Activated gamma-delta T cell (primary cell): Measurements from ENCODE around the gene BHLHE23.

Experiments
- DNase-seq: peaks from one replicate; lab custom pipeline; 2025; lab: John Stamatoyannopoulos, UW

The BHLHE23 gene

DNA sequence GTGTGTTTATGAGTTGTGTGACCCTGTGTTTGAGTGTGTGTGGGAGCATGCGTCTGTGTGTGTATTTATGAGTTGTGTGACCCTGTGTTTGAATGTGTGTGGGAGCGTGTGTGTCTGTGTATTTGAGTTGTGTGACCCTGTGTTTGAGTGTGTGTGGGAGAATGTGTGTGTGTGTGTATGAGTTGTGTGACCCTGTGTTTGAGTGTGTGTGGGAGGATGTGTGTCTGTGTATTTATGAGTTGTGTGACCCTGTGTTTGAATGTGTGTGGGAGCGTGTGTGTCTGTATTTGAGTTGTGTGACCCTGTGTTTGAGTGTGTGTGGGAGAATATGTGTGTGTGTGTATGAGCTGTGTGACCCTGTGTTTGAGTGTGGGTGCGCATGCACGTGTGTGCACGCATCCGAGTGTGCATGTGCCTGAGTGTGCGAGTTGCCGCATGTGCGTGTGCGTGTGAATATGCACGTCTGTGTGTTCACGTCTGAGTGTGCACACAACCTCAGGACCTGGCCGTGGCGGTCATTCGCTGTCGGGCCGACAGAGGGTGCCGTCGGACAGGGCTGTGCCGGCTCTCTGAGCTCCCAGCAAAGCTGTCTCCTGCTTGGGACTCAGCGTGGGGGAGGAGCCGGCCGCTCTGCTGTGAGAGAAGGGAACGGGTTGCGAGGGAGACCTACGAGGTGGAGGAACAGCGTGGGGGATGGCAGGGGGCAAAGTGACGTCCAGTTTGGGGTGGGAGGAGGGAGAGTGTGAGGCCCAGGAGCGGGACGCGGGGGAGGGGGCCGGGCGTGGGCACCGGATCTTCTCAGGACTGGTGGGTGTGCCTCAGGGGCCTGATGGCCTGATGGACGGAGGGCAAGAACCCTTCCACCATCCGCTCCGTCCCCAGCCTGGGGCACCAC lies 34.6 kb downstream of the BHLHE23 start:
- DNase-seq = peak; percentile 63

DNA sequence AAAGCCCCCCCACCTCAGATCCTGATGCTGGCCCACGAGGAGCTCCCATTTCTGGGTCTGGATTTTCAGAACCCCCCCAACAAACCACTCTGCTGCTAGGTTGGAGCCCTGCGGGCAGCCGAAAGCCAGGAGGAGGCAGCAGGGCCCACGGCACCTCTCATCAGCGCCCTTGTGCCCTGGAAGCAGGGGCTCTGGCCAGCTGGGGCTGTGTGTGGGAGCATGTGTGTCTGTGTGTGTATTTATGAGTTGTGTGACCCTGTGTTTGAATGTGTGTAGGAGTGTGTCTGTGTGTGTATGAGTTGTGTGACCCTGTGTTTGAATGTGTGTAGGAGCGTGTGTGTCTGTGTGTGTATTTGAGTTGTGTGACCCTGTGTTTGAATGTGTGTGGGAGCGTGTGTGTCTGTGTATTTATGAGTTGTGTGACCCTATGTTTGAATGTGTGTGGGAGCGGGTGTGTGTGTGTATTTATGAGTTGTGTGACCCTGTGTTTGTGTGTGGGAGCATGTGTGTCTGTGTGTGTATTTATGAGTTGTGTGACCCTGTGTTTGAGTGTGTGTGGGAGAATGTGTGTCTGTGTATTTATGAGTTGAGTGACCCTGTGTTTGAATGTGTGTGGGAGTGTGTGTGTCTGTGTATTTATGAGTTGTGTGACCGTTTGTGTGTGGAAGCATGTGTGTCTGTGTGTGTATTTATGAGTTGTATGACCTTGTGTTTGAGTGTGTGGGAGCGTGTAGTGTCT lies 35.4 kb downstream of the BHLHE23 start:
- DNase-seq = no peak

DNA sequence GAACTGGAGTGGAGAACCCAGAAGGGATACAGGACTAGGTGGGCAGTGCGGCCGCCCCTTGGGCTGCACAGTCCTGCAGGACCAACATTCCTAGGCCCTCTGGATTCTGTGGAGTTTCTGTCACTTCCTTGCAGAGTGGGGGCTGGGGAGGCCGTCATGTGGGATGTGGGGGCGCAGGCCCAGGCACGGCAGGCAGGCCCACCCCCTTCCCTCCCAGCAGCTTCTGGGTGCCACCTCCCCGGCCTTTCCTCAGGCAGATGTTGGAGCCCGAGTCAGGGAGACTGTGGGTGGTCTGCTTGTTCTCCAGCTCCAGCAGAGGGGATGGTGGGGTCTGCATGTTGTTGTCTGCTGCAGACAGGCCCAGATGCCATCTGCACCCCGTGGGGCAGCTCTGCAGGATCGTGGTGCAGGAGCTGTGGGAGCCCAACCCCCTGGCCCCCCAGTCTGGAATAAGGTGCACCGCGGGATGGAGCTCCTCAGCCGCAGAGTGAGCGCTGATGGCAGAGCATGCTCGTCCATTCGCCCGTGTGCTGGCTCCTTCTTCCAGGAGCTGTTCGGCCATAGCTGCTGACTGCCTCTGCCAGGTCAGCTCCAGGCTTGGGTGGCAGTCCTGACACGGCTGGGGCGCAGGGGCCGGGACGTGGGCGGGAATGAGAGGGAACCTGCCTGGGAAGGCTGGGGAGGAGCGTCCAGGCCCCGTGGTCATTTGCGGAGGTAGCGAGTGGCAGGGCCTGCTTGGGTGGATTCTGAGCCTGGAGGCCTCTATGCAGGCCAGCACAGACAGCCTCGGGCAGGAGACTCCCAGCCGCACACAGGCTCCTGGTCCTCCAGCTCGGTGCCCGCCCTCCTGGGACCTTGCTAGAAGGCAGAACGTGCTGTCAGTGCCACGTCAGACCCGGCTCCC lies 36.2 kb downstream of the BHLHE23 start:
- no peak for DNase-seq

DNA sequence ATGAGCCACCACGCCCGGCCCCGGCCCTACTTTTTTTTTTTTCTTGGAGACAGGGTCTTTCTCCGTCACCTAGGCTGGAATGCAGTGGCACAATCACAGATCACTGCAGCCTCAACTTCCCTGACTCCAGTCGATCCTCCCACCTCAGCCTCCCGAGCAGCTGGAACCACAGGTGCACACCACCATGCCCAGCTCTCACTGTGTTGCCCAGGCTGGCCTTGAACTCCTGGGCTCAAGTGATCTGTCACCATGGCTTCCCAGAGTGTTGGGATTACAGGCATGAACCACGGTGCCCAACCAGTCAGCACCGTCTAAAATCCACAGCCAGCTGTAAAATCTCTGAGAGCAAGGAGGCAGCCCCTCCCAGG lies 36.8 kb downstream of the BHLHE23 start:
- DNase-seq = no peak

DNA sequence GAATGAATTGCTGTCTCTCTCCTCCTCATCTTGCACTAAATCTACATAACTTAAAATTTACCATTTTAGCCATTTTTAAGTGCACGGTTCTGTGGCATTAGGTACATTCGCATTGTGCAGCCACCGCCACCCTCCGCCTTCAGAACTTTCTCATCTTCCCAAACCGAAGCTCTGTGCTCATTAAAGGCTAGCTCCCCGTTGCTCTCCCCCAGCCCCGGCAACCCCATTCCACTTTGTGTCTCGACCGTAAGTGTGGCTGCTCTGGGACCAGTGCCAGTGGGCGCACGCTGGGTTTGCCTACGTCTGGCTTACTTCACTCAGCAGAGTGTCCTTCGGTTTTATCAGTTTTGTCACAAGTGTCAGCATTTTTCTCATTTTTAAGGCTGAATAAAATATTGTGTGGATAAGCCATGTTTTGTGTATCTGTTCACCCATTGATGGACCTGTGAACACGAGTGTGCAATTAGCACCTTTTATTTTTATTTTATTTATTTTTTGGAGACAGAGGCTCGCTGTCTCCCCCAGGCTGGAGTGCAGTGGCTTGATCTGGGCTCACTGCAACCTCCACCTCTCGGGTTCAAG lies 37.5 kb downstream of the BHLHE23 start:
- no peak for DNase-seq

DNA sequence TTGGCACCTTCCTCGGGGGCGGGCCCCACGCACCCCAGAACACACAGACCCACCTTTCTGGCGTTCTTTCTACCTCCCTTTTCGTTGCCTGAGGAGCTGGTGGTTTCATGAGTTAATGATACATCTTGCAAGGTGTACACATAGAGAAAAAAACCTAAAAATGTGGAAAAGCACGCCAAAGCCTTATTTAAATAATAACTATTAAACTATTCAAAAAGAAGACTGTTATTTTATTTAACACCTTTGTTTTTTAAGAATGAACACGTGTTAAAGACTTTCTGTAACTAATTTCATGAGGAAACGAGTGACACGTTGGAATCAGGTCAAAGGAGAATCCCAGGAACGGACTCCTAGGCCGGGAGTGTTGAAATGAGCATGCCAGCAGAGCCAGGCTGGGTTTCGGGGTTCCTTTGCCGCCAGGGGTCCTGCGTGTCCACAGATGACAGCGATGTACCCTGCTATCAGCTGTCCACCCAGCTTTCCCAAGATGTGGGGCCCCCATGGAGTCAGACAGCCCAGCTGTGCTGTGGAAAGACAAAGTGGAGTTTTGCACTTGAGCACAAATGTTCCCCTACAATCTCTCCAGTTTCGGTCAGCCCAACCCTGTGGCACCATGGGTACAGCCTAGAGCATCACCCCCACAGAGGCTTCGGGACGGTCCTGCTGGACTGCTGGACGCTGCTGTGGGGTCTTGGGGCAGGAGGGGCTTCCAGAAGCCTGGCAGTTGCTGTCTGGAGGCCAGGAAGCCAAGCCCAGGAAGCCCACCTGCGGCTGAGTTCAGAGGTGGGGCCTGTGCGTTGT lies 38.2 kb downstream of the BHLHE23 start:
- DNase-seq = no peak

DNA sequence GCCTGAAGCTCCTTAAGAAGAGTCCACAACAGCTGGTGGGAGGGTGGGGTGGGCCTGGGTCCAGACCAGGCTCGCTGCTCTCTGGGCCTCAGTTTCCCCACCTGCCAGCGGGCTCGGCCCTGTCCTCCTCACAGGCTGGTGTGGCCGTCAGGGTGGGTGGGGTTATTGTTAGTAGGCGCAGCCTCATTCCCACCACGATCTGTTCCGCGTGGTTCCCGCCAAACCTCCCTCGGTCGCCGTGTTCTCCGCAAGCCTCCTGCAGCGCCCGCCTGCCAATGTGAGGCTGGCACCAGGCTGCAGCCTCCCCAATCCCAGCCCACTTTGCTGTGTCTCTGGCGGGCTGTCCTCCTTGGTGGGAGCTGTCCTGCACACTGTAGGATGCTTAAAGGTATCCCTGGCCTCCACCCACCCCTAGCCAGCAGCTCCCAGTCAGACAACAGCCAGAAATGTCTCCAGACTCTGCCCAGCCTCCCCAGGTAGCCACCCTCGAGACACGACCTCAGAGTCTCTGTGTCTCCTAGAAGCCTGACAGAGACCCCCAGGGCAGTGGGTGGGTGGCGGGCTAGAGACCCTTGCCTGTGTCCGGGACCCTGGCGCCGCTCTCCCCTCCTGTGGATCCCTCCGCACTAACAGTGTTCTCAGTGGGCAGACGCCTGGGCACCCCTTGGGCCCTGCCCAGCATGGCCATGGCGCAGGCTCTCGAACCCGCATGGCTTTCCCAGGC lies 39.0 kb downstream of the BHLHE23 start:
- DNase-seq = no peak

DNA sequence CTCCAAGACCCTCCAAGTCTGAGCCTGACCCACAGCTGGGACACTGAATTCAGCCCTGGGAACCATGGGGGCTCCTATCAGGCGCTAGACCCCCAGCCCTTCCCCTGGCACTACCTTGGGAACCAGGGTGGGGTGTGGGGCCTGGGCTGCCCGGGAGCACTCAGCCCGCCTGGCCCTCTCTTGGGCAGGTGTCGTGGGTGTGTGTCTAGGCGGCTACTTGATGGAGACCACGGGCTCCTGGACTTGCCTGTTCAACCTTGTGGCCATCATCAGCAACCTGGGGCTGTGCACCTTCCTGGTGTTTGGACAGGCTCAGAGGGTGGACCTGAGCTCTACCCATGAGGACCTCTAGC lies 39.6 kb downstream of the BHLHE23 start:
- no peak for DNase-seq

DNA sequence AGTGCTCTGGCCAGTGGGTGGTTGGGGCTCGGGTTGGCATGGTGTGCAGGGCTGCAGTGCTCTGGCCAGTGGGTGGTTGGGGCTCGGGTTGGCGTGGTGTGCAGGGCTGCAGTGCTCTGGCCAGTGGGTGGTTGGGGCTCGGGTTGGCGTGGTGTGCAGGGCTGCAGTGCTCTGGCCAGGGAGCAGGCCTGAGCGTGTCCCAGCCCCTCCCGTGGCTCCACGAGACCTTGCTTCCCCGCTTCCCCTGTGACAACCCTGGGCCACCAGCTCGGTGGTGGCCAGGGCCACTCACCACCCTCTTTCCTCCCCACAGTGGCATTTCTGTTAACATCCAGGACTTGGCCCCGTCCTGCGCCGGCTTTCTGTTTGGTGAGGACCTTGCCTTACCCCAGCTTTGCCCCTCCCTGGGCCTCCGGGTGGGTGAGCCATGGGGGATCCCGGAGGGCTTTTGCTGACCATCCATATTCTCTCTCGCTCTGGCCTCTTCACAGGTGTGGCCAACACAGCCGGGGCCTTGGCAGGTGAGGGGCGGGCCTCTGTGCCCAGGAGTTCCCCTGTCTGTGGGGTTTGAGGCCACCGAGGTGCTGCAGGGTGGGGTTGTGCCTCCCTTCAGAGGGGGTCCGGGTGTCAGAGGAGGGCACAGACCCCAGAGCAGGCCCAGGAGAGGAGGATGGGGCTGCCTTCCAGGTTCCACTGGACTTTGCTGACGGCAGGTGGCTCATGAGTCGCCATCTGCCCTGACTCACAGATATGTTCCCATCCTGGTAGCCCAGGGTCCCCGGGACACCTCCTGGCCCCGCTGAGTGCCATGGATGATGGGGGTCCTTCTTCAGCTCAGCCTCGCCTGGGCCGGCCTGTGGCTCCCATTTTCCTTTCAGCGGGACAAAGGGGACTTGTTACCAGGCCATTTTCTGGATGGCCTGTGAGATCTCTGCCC lies 40.3 kb downstream of the BHLHE23 start:
- no peak for DNase-seq

DNA sequence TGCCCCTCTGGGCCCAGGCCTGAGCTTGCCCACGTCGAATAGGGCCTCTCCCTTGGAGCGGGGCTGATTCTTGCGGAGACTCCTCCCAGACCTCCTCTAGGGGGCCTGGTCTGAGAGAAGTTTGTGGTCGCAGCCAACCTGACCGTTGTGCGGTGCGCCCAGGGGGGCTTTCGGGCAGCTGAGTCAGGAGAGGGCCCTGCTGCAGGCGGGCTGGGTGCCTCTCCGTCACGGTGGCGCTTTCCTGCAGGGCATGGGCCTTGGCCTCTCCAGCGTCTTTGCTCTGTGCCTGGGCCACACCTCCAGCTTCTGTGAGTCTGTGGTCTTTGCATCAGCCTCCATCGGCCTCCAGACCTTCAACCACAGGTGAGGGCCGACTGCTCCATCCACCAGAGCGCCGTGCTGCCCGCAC lies 41.4 kb downstream of the BHLHE23 start:
- no peak for DNase-seq

DNA sequence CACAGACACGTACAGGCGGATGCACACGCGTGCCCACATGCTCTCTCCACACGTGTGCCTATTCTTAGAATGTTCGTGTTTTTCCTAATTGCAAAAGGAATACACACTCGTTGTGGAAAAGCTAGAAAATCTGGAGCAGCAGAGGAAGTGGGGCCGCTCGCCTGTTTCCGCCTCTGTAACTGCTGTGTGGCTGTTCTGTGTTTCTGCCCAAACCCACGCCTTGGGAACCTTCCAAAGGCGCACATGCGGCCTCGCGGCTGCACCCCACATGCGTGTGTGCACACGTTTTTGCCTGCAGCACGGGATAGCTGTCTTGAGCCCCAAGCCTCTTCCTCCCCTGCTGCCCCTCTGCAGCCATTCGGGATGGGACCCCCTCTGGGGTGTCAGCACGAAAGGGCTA lies 42.1 kb downstream of the BHLHE23 start:
- DNase-seq = no peak

DNA sequence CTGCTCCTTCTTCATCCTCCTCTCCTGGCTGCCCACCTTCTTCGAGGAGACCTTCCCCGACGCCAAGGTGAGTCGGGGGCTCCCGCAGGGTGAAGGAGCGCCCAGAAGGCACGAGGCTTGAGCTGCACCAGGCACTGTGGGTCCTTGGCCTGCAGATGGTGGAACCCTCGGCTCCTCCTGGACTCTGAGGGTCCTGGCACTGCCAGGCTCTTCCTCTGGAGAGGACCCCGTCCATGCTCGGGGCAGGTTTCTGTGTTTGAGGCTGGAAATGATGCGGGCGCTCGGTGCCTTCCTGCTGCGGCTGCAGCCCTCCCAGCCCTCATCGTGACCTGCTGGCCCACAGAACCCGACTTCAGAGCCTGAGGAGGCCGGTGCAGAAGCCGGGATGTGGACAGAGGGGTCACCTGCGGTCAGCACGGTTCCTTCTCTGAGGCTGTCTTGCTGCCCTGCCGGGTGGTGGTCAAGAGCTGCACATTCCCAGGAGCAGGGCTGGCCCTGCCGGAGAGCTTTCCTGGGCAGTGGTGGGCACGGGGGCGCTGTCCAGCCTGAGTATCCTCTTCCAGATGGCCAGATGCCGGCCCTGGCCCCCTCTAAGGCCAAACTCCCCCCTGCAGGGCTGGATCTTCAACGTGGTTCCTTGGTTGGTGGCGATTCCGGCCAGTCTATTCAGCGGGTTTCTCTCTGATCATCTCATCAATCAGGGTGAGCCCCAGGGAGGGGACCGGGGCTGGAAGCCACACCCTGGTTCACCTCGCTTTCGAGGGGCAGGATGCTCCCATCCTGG lies 43.0 kb downstream of the BHLHE23 start:
- no peak for DNase-seq

DNA sequence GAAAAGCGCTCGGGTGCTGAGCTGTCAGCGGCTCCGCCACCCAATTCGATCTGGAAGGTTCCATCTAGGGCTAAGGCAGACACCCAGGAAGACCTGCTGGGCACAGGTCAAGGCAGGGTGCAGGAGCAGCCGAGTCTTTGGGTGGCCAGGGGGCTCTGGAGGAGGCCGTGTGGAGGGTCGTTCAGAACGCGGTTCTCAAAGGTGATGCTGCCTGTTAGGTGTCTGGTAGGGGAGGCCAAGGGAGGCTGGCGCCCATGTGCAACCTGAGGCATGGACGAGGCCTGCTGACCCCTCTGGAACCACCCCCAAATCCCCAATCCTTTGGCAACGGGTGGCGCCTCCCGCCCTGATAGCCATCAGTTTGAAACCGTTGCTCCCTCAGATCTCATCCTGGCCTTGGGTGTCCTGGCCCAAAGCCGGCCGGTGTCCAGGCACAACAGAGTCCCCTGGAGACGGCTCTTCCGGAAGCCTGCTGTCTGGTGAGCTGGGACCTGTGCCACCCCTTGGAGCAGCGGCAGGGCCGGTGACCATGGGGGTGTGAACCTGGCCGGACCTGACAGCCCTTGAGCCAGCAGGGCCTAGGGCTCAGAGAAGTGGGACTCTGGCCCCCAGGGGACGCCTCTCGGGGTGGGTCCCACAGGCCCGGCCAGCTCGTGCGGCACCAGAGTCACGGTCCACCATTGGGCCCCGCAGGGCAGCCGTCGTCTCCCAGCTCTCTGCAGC lies 43.7 kb downstream of the BHLHE23 start:
- no peak for DNase-seq

DNA sequence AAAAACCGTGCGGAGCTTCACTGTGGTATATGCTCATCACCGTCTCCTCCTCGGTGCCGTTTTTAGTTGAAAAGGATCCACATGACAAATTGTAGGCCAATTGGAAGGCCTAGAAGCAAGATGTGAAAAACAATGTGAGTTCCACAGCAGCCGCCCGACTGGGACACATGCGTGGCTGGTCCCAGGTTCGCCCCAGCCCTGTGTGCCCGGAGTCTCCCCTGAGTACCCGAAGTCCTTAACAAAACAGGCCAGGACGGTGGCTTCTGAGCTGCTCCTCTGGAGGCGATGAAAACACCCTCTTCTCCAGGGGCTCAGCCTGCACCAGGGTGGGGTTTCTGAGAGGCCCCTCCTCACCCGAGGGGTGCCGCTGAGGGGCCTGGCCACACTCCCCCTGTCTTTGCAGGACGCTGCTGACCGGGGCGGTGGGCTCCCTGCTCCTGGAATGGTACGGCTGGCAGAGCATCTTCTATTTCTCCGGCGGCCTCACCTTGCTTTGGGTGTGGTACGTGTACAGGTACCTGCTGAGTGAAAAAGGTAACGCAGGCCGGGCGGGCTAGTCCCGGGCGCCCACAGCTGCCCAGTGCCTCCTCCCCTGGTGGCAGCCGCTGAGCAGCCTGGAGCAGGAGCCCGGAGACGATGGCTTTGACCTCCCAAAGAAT lies 44.4 kb downstream of the BHLHE23 start:
- DNase-seq = no peak

DNA sequence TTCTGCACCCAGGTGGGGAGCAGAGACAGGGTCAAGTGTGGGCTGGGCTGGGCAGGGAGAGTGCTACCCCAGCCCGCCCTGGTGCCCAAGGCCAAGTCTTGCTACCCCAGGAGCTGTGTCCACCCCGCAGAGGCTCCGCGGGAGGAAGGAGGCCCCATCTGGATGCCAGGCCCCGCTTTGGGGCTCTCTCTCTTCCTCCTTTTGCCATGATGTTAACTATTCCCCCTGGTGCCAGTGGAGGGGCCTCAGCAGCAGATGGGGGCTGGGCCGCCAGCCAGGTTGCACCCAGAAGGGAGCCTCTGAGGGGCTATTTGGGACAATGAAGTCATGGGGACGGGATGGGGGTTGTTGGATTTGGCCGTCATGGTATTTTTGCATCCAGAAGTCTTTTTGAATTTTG lies 45.0 kb downstream of the BHLHE23 start:
- DNase-seq = no peak

DNA sequence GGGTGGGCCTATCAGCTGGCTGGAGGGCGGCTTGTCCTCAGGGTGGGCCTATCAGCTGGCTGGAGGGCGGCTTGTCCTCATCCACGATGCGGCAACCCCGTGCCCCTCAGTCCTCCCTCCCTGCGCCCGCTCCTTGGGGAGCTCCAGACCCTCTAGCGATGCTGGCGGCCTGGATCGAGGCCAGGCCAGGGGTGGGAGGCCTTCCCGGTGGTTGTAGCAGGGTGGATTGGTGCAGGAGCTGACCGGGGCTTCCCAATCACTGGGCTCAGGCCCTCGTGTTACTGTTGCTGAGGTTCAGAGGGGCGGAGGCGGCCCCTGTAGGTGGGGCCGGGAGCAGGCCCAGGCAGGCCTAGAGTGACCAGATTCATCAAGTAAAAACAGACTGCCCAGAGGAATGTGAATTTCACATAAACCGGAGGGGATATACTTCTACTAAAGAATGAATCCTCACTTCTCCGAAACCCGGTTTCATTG lies 45.4 kb downstream of the BHLHE23 start:
- no peak for DNase-seq
